ENCODE measurements around the gene SEZ6L. TPM values are rescaled to one million over a fixed set of nuclear protein-coding genes. Genes with fewer than 3 reads are reported as not detected.

SEZ6L gene
- total RNA-seq, 1 experiment from 2014 or later, result not detected

GRCh38 chr22:26226538-26227297 is 57.5 kb downstream of the SEZ6L start:
- DNase-seq (ENCODE audit: low read depth, low spot score), result no peak
- in situ Hi-C loops (cut with HindIII; ENCODE audit: low pct_unique_long_range_greater_than_20kb, low sequenced_read_pairs), result no loop called here

- in situ Hi-C loops (cut with HindIII; ENCODE audit: low pct_unique_long_range_greater_than_20kb, low sequenced_read_pairs), result no loop called here
- no peak for DNase-seq (ENCODE audit: low read depth, low spot score)
These were observed 60.6 kb downstream of the SEZ6L start for GRCh38 chr22:26229910-26230309.

GRCh38 chr22:26234296-26234695 is 65.0 kb downstream of the SEZ6L start:
- no peak for DNase-seq (ENCODE audit: low read depth, low spot score)
- in situ Hi-C loops (cut with HindIII; ENCODE audit: low pct_unique_long_range_greater_than_20kb, low sequenced_read_pairs), result no loop called here

- no peak for DNase-seq (ENCODE audit: low read depth, low spot score)
- in situ Hi-C loops (cut with HindIII; ENCODE audit: low pct_unique_long_range_greater_than_20kb, low sequenced_read_pairs), result no loop called here
These were observed 66.7 kb downstream of the SEZ6L start for GRCh38 chr22:26235792-26236487.

- DNase-seq (ENCODE audit: low read depth, low spot score), result no peak
These were observed 67.7 kb downstream of the SEZ6L start for GRCh38 chr22:26236991-26237390.

GRCh38 chr22:26238596-26238995 is 69.3 kb downstream of the SEZ6L start:
- DNase-seq (ENCODE audit: low read depth, low spot score), result no peak
- in situ Hi-C loops (cut with HindIII; ENCODE audit: low pct_unique_long_range_greater_than_20kb, low sequenced_read_pairs), result no loop called here

More at GRCh38 chr22:26236991-26237390, 67.7 kb downstream of the SEZ6L start:
- in situ Hi-C loops (cut with HindIII; ENCODE audit: low pct_unique_long_range_greater_than_20kb, low sequenced_read_pairs), result no loop called here

- DNase-seq (ENCODE audit: low read depth, low spot score), result no peak
- in situ Hi-C loops (cut with HindIII; ENCODE audit: low pct_unique_long_range_greater_than_20kb, low sequenced_read_pairs), result no loop called here
These were observed 70.3 kb downstream of the SEZ6L start for GRCh38 chr22:26239581-26239980.

GRCh38 chr22:26241361-26241760 is 72.1 kb downstream of the SEZ6L start:
- in situ Hi-C loops (cut with HindIII; ENCODE audit: low pct_unique_long_range_greater_than_20kb, low sequenced_read_pairs), result no loop called here
- DNase-seq (ENCODE audit: low read depth, low spot score), result no peak

GRCh38 chr22:26245001-26245400 is 75.7 kb downstream of the SEZ6L start:
- in situ Hi-C loops (cut with HindIII; ENCODE audit: low pct_unique_long_range_greater_than_20kb, low sequenced_read_pairs), result no loop called here
- no peak for DNase-seq (ENCODE audit: low read depth, low spot score)

- in situ Hi-C loops (cut with HindIII; ENCODE audit: low pct_unique_long_range_greater_than_20kb, low sequenced_read_pairs), result no loop called here
- DNase-seq (ENCODE audit: low read depth, low spot score), result no peak
These were observed 77.3 kb downstream of the SEZ6L start for GRCh38 chr22:26246552-26246951.

- DNase-seq (ENCODE audit: low read depth, low spot score), result no peak
- in situ Hi-C loops (cut with HindIII; ENCODE audit: low pct_unique_long_range_greater_than_20kb, low sequenced_read_pairs), result no loop called here
These were observed 82.6 kb downstream of the SEZ6L start for GRCh38 chr22:26251869-26252268.

- in situ Hi-C loops (cut with HindIII; ENCODE audit: low pct_unique_long_range_greater_than_20kb, low sequenced_read_pairs), result no loop called here
- peak; percentile 19 for DNase-seq (ENCODE audit: low read depth, low spot score)
These were observed 90.2 kb downstream of the SEZ6L start for GRCh38 chr22:26259510-26259909.

GRCh38 chr22:26264162-26264561 is 94.9 kb downstream of the SEZ6L start:
- no peak for DNase-seq (ENCODE audit: low read depth, low spot score)
- in situ Hi-C loops (cut with HindIII; ENCODE audit: low pct_unique_long_range_greater_than_20kb, low sequenced_read_pairs), result no loop called here

- in situ Hi-C loops (cut with HindIII; ENCODE audit: low pct_unique_long_range_greater_than_20kb, low sequenced_read_pairs), result no loop called here
- no peak for DNase-seq (ENCODE audit: low read depth, low spot score)
These were observed 96.0 kb downstream of the SEZ6L start for GRCh38 chr22:26265281-26265680.

- in situ Hi-C loops (cut with HindIII; ENCODE audit: low pct_unique_long_range_greater_than_20kb, low sequenced_read_pairs), result no loop called here
- no peak for DNase-seq (ENCODE audit: low read depth, low spot score)
These were observed 96.6 kb downstream of the SEZ6L start for GRCh38 chr22:26265909-26266308.

GRCh38 chr22:26267856-26268255 is 98.6 kb downstream of the SEZ6L start:
- no peak for DNase-seq (ENCODE audit: low read depth, low spot score)
- in situ Hi-C loops (cut with HindIII; ENCODE audit: low pct_unique_long_range_greater_than_20kb, low sequenced_read_pairs), result no loop called here

GRCh38 chr22:26269572-26269971 is 100.3 kb downstream of the SEZ6L start:
- in situ Hi-C loops (cut with HindIII; ENCODE audit: low pct_unique_long_range_greater_than_20kb, low sequenced_read_pairs), result no loop called here
- DNase-seq (ENCODE audit: low read depth, low spot score), result no peak

GRCh38 chr22:26271427-26271826 is 102.2 kb downstream of the SEZ6L start:
- in situ Hi-C loops (cut with HindIII; ENCODE audit: low pct_unique_long_range_greater_than_20kb, low sequenced_read_pairs), result no loop called here
- no peak for DNase-seq (ENCODE audit: low read depth, low spot score)

- no peak for DNase-seq (ENCODE audit: low read depth, low spot score)
- in situ Hi-C loops (cut with HindIII; ENCODE audit: low pct_unique_long_range_greater_than_20kb, low sequenced_read_pairs), result no loop called here
These were observed 103.9 kb downstream of the SEZ6L start for GRCh38 chr22:26273011-26273675.

All from SK-MEL-5 (cell line).